ENCODE data around the gene INO80C. TPM values are rescaled to one million over a fixed set of nuclear protein-coding genes. Genes with fewer than 3 reads are reported as not detected.

Gene INO80C
- total RNA-seq, 1 experiment from 2014 or later, result 51.1 TPM

DNA sequence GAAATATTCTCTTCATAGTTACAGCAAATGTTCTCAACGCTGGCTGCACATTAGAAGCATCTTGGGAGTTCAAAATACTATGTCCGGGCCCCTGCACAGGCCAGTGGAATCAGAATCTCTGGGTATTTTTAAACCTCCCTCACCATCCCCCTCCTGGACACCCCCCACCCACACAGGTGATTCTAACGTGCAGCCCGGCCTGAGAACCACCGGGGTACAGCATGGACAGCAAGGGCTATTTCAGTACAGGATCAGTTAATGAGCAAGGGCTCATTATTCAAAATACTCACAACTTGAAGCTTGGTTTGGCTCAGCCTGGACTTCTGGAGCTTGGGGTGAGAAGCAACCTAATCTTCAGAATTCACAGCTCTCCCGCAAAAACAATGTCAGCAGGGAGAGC lies 31.4 kb downstream of the INO80C start:
- no peaks in the 10 kb centered on the region for H3K23me2 ChIP-seq (ENCODE audit: insufficient read length, low read depth, low read length, poor library complexity, severe bottlenecking)
- H3K4me1 ChIP-seq (ENCODE audit: insufficient read depth, low read length), result no peaks in the 10 kb centered on the region
- H3K9me3 ChIP-seq (ENCODE audit: control insufficient read depth, low read depth, low read length), result no peaks in the 10 kb centered on the region
- no peak overlapping the region for H3K23ac ChIP-seq (ENCODE audit: insufficient read length, low read depth, low read length)
- no peak overlapping the region for H3K4me2 ChIP-seq (ENCODE audit: insufficient read depth, insufficient read length, low read length)
- no peaks in the 10 kb centered on the region for H4K20me1 ChIP-seq (ENCODE audit: control insufficient read depth, insufficient read depth, insufficient read length)
- H3K4me3 Mint-ChIP-seq, result no peak overlapping the region
- no peak overlapping the region for H3K18ac ChIP-seq (ENCODE audit: insufficient read length, low read depth, low read length)
- no peak overlapping the region for H2AFZ ChIP-seq (ENCODE audit: low read length)
- H3K27ac ChIP-seq (ENCODE audit: insufficient read length, low read depth, low read length), result no peak overlapping the region
- no peaks in the 10 kb centered on the region for H3K27me3 ChIP-seq (ENCODE audit: insufficient read depth, low read length)
- no peak overlapping the region for H3K27ac Mint-ChIP-seq
- peaks cover 0 to 4% of the 10 kb centered on the region in 2 experiments; a peak in 1 of 4 replicates for H3K4me1 Mint-ChIP-seq
- H4K5ac ChIP-seq (ENCODE audit: insufficient read length, low read depth, low read length), result no peak overlapping the region
- H2BK20ac ChIP-seq (ENCODE audit: low read depth, low read length, poor library complexity, severe bottlenecking), result no peak overlapping the region
- no peak overlapping the region for H4K91ac ChIP-seq (ENCODE audit: insufficient read length, low read depth, low read length)
- no peak overlapping the region for H3K4ac ChIP-seq (ENCODE audit: low read depth, low read length)
- H4K8ac ChIP-seq (replicated peaks; ENCODE audit: insufficient read length, low read depth, low read length), result no peak overlapping the region
- no peak overlapping the region for H2BK5ac ChIP-seq (ENCODE audit: insufficient read length, low read length)
- H3T11ph ChIP-seq (ENCODE audit: low read length), result no peak overlapping the region
- no peak overlapping the region for H3K14ac ChIP-seq (ENCODE audit: insufficient read depth, low read length)
- H2BK12ac ChIP-seq (ENCODE audit: insufficient read length, low read depth, low read length), result no peak overlapping the region
- no peaks in the 10 kb centered on the region for H3K79me1 ChIP-seq (ENCODE audit: insufficient read depth, low read depth, low read length, poor library complexity, severe bottlenecking)
- no peak overlapping the region for H2BK120ac ChIP-seq (ENCODE audit: low read depth, low read length, poor library complexity, severe bottlenecking)
- H3K27me3 Mint-ChIP-seq (ENCODE audit: low read depth), result no peaks in the 10 kb centered on the region; the same call in 1 of the 2 replicates
- no peak overlapping the region for H2BK15ac ChIP-seq (ENCODE audit: low read depth, low read length)
- no peaks in the 10 kb centered on the region for H3K9me3 Mint-ChIP-seq
- WGBS (ENCODE audit: extremely low coverage, insufficient read length, low lambda C conversion rate), result no CpG with 5 or more reads among the region's 6 CpGs
- H3K36me3 Mint-ChIP-seq (ENCODE audit: insufficient read depth in 1 of 3, low read depth in 3 of 3), result peaks cover 2 to 16% (median 16%) of the 10 kb centered on the region in 3 experiments; a peak in 5 of 7 replicates
- no peak overlapping the region for H3K56ac ChIP-seq (ENCODE audit: insufficient read length, low read depth, low read length)
- H3K79me2 ChIP-seq (ENCODE audit: insufficient read depth, low read length), result no peaks in the 10 kb centered on the region
- DNase-seq, result no peak
- H2AK5ac ChIP-seq (ENCODE audit: insufficient read length, low read length), result no peak overlapping the region
- TF ChIP-seq, protein P1, sequence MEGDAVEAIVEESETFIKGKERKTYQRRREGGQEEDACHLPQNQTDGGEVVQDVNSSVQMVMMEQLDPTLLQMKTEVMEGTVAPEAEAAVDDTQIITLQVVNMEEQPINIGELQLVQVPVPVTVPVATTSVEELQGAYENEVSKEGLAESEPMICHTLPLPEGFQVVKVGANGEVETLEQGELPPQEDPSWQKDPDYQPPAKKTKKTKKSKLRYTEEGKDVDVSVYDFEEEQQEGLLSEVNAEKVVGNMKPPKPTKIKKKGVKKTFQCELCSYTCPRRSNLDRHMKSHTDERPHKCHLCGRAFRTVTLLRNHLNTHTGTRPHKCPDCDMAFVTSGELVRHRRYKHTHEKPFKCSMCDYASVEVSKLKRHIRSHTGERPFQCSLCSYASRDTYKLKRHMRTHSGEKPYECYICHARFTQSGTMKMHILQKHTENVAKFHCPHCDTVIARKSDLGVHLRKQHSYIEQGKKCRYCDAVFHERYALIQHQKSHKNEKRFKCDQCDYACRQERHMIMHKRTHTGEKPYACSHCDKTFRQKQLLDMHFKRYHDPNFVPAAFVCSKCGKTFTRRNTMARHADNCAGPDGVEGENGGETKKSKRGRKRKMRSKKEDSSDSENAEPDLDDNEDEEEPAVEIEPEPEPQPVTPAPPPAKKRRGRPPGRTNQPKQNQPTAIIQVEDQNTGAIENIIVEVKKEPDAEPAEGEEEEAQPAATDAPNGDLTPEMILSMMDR (conservative IDR thresholded peaks at IDR 0.05), result no peak
- H3K9ac ChIP-seq (ENCODE audit: extremely low read depth, insufficient read length, low read length), result no peak overlapping the region
